HepG2 (cell line): ENCODE results near the gene LAG3. TPM values are rescaled to one million over a fixed set of nuclear protein-coding genes. Genes with fewer than 3 reads are reported as not detected.

Source experiments
- ARID4A ChIP-seq: sonication (generic); formaldehyde crosslinking; IDR thresholded peaks from 2 replicates; pipeline ENCODE4 v1.5.0; 2020; ENCODE audit warnings: mild to moderate bottlenecking, missing genetic modification reagents, borderline replicate concordance
- ETV6 ChIP-seq: sonication (generic); formaldehyde crosslinking; conservative IDR thresholded peaks from 2 replicates; pipeline ENCODE4 v1.4.0; 2020; ENCODE audit warnings: missing genetic modification reagents
- FOXP4 ChIP-seq: sonication (generic); formaldehyde crosslinking; IDR thresholded peaks from 2 replicates; pipeline ENCODE4 v1.4.0; 2020; ENCODE audit warnings: missing genetic modification reagents
- KMT2B ChIP-seq: IDR thresholded peaks from 2 replicates; pipeline ENCODE4 v1.6.1; 2016; ENCODE audit warnings: missing genetic modification reagents, missing compliant biosample characterization
- MAZ ChIP-seq, 2 experiments: sonication (generic) in 1 of 2; formaldehyde crosslinking in 1 of 2; IDR thresholded peaks; 2 replicates each; pipeline versions ENCODE4 v1.5.0 to v1.6.1; 2012 to 2020; ENCODE audit warnings: low read depth in 2 of 2, mild to moderate bottlenecking in 2 of 2, borderline replicate concordance in 1 of 2, improper control_type of control experiment in 1 of 2, low read length in 1 of 2, missing genetic modification reagents in 1 of 2, moderate library complexity in 1 of 2
- SAFB2 ChIP-seq: sonication (generic); formaldehyde crosslinking; IDR thresholded peaks from 2 replicates; pipeline ENCODE4 v1.5.1; 2020; ENCODE audit warnings: missing genetic modification reagents, low read depth, mild to moderate bottlenecking, borderline replicate concordance
- SRF ChIP-seq: IDR thresholded peaks from 2 replicates; pipeline ENCODE4 v1.6.1; 2011; ENCODE audit warnings: mild to moderate bottlenecking, low read depth, low read length, moderate library complexity
- USF2 ChIP-seq, 2 experiments: sonication (generic) in 1 of 2; formaldehyde crosslinking in 1 of 2; IDR thresholded peaks; 2 replicates each; pipeline versions ENCODE4 v1.5.1 to v1.6.1; 2011 to 2020; ENCODE audit warnings: borderline replicate concordance in 1 of 2, low read depth in 1 of 2, low read length in 1 of 2, mild to moderate bottlenecking in 1 of 2, missing genetic modification reagents in 1 of 2, moderate library complexity in 1 of 2
- ZNF687 ChIP-seq: sonication (generic); formaldehyde crosslinking; IDR thresholded peaks from 2 replicates; pipeline ENCODE4 v1.5.1; 2020; ENCODE audit warnings: mild to moderate bottlenecking, missing genetic modification reagents, moderate library complexity
- polyA plus RNA-seq, 8 experiments: library from polyadenylated mRNA; depleted of rRNA in 3 of 8; stranded (reverse) in 7 of 8; unstranded in 1 of 8; fragments of >200 nt; fragmentation: Illumina TruSeq in 4 of 8; extraction: Trizol in 4 of 8; gene quantifications; 2 replicates each; pipeline versions ENCODE4 v1.2.1 to v1.2.3, GENCODE V29; 2011 to 2016; ENCODE audit warnings: low read depth in 4 of 8, missing spikeins in 1 of 8, mixed read lengths in 1 of 8; ENCODE audit not compliant: insufficient read depth in 1 of 8
- total RNA-seq, 5 experiments: library from RNA; depleted of rRNA; stranded (reverse); fragments of >200 nt; fragmentation: Illumina TruSeq; extraction: Trizol; gene quantifications; 2 replicates each; pipeline ENCODE4 v1.2.3, GENCODE V29; 2016; ENCODE audit warnings: low read depth in 1 of 5

The LAG3 gene
- total and polyA plus RNA-seq, 2 of the 13 experiments (the other 11 are each of a cell fraction or from before 2014, with no cell fraction given) = 0.11 to 0.26 TPM

GRCh38 chr12:6764011-6764828 is 8.1 kb upstream of the LAG3 start (continued):
- peak; percentile 50; the same call in 1 of the 2 replicates for TF ChIP-seq MAZ (IDR thresholded peaks at IDR 0.05; ENCODE audit: borderline replicate concordance, low read depth, low read length)
- peak; percentile 10; the same call in 1 of the 2 replicates for TF ChIP-seq MAZ (CRISPR knock-in tag; IDR thresholded peaks at IDR 0.05; ENCODE audit: low read depth)
- no peak for TF ChIP-seq KMT2B (CRISPR knock-in tag)
- peak; percentile 100 for TF ChIP-seq SRF
- TF ChIP-seq ZNF687 (CRISPR knock-in tag) = peak; percentile 74
- TF ChIP-seq SAFB2 = no peak
- no peak for TF ChIP-seq ETV6
- peak; percentile 28; the same call in 1 of the 2 replicates for TF ChIP-seq ARID4A (CRISPR knock-in tag)
- no peak for TF ChIP-seq USF2 (IDR thresholded peaks at IDR 0.05; ENCODE audit: low read depth, low read length)
- TF ChIP-seq USF2 (CRISPR knock-in tag; IDR thresholded peaks at IDR 0.05; ENCODE audit: borderline replicate concordance) = peak; percentile 99; the same call in 1 of the 2 replicates
- no peak for TF ChIP-seq FOXP4 (CRISPR knock-in tag)
